Measurements from ENCODE around the gene SPATC1L.

The SPATC1L gene

DNA sequence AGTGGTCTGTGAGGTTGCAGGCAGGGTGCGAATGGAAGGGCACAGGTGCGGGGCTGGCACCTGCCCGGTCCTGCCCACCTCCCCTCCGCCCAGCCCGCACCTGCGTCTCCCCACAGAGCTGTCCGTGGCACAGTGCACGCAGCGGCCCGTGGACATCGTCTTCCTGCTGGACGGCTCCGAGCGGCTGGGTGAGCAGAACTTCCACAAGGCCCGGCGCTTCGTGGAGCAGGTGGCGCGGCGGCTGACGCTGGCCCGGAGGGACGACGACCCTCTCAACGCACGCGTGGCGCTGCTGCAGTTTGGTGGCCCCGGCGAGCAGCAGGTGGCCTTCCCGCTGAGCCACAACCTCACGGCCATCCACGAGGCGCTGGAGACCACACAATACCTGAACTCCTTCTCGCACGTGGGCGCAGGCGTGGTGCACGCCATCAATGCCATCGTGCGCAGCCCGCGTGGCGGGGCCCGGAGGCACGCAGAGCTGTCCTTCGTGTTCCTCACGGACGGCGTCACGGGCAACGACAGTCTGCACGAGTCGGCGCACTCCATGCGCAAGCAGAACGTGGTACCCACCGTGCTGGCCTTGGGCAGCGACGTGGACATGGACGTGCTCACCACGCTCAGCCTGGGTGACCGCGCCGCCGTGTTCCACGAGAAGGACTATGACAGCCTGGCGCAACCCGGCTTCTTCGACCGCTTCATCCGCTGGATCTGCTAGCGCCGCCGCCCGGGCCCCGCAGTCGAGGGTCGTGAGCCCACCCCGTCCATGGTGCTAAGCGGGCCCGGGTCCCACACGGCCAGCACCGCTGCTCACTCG lies 52.2 kb downstream of the SPATC1L start:
- no peak overlapping the region for H3K27ac ChIP-seq
- H3K4me3 ChIP-seq = no peak overlapping the region
- TF ChIP-seq, protein P1, sequence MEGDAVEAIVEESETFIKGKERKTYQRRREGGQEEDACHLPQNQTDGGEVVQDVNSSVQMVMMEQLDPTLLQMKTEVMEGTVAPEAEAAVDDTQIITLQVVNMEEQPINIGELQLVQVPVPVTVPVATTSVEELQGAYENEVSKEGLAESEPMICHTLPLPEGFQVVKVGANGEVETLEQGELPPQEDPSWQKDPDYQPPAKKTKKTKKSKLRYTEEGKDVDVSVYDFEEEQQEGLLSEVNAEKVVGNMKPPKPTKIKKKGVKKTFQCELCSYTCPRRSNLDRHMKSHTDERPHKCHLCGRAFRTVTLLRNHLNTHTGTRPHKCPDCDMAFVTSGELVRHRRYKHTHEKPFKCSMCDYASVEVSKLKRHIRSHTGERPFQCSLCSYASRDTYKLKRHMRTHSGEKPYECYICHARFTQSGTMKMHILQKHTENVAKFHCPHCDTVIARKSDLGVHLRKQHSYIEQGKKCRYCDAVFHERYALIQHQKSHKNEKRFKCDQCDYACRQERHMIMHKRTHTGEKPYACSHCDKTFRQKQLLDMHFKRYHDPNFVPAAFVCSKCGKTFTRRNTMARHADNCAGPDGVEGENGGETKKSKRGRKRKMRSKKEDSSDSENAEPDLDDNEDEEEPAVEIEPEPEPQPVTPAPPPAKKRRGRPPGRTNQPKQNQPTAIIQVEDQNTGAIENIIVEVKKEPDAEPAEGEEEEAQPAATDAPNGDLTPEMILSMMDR (IDR thresholded peaks at IDR 0.05) = no peak
- DNase-seq (ENCODE audit: low spot score) = no peak

DNA sequence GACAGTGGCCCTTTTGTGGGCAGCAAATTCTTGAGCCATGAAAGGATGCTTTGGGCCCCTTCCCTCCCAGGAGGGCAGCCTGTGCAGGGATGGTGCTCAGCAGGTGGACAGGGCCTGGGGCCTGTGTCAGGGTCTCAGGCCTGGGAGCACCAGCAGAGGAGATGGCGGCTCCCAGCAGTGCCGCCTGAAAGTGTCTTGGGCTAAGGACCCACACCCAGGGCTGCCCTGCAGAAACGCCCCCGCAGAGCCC lies 52.7 kb downstream of the SPATC1L start:
- TF ChIP-seq, protein P1 (IDR thresholded peaks at IDR 0.05) = no peak
- Histone ChIP-seq H3K27ac (no peak overlapping the region), H3K4me3 (no peak overlapping the region)
- DNase-seq (ENCODE audit: low spot score) = no peak

DNA sequence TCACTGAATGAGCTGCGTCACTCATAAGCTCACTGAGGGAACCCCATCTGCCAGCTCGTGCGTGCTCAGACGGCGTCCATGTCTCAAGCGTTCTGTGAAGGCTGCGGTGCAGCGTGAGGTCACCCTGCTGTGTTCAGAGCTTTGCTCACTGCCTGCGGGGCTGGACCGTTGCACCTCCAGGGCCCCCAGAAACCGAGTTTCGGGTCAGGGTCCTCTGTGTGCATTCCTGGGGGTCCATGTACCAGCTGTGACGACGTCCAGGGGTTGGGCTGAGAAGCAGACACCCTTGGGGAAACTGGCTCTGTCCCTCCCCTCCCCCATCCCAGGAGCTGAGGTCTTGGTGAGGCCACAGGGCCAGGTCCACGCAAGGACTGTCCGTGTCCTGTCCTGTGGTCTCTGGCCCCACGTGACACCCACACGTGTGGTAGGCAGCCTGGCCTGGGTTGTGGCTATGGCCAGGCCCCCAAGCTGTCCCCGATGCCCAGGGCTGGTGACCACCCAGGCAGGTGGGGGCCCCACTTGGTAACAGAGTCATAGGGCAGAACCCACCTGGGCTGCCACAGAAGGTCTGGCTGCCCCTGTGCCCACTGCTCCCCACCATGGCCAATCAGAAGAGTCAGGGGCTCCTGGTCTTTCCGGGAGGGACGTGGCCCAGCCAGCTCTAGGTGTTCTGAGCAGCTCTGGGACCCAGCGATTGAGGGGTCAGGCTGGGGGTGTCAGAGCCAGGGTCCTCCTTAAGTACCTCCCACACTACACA lies 53.2 kb downstream of the SPATC1L start:
- no peak for DNase-seq (ENCODE audit: low spot score)
- TF ChIP-seq, protein P1 (IDR thresholded peaks at IDR 0.05) = no peak
- no peak overlapping the region for H3K4me3 ChIP-seq
- H3K27ac ChIP-seq = peak overlapping the region in 1 of 2 donors; percentile 21

DNA sequence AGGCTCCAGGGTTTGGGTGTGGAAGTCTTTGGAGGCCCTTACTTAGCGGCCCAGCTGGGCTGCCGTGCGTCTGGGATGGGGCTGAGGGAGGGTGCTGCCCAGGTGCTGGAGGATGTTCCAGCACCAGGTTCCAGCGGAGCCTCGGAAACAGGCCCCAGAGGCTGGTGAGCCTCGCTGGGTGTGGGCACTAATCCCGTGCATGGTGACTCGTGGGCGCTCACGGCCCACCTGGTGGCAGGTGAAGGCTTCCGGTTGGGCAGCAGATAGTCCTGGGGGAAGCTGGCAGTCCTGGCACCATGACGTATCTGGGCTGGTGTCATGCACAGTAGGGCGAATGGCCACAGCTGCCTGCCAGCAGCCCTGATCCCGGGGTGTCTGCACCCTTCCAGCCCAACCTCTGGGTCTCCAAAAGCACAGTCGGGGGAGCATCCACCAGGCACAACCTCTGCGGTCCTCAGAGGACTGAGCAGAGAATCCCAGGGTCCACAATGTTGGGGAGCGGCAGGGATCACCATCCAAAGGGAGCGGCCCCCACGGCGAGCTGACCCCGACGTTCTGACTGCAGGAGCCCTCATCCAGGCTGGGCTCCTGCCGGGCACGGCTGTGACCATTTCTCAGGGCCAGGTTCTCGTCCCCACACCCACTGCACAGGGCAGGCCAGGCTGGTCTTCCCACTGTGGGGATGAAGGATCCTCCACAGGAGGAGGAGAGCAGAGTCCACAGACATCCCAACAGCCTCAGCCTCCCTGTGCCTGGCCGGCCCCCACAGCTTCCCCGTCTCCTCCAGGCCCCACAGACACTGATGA lies 54.2 kb downstream of the SPATC1L start:
- Histone ChIP-seq H3K4me3 (no peak overlapping the region), H3K27ac (no peak overlapping the region)
- TF ChIP-seq, protein P1 (IDR thresholded peaks at IDR 0.05) = no peak
- DNase-seq (ENCODE audit: low spot score) = no peak

DNA sequence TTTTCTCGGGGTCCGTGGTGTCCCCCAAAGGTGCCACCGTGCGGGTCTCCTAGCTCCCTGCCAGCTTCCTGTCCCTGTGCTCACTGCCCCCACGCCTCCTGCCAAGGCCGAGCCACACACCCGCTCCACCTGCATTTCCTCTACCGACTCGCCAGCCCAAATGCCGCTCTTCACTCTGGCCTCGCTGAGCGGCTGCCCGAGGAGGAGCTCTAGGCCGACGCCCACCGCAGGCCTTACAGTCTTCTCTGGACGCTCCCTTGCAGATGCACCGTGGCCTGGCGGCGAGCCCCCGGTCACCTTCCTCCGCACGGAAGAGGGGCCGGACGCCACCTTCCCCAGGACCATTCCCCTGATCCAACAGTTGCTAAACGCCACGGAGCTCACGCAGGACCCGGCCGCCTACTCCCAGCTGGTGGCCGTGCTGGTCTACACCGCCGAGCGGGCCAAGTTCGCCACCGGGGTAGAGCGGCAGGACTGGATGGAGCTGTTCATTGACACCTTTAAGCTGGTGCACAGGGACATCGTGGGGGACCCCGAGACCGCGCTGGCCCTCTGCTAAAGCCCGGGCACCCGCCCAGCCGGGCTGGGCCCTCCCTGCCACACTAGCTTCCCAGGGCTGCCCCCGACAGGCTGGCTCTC lies 55.2 kb downstream of the SPATC1L start:
- TF ChIP-seq, protein P1 (IDR thresholded peaks at IDR 0.05) = no peak
- no peak for DNase-seq (ENCODE audit: low spot score)
- Histone ChIP-seq H3K27ac (no peak overlapping the region), H3K4me3 (no peak overlapping the region)

DNA sequence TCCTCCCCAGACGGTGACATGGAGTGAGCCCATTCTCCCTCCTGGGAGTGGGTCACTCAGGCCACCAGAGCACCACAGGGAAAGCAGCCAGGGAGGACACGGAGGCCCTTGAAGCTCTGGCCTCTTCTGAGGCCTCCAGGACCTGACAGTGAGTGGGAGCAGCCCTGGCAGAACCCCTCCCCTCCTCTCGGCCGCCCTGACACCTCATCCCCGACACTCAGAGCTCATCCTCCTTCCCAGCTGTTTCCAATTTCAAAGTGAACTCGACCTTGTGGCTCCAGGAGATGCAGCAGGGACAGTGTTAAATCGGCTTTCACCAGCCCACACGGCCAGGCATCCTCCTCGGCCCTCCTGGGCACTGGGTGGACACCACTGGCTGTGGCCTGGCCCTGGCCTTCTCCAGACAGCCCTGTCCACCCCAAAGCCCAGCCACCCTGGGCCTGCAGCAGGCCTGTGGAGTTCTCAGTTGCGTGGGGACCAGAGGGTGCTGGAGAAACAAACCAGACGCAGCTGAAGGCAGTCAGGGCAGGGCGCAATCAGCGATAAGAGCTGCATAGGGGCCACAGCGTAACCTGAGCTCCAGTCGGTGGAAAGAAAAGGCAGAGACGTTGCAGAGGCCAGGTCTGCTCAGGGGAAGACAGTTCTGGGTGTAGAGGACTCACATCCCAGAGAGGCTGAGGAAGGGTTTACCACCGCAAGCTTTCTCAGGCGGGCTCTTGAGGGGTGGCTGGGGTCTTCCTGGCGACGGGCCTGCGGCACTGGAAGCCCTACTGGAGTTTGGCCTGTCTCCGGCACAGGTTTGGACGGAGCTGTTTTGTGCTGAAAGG lies 55.9 kb downstream of the SPATC1L start:
- no peak overlapping the region for H3K27ac ChIP-seq
- DNase-seq (ENCODE audit: low spot score) = no peak
- H3K4me3 ChIP-seq = no peak overlapping the region
- TF ChIP-seq, protein P1 (IDR thresholded peaks at IDR 0.05) = no peak
